B cell (primary cell): ENCODE results near the gene SERTAD3.

Experiments used
- CTCF ChIP-seq: fragments of 200-600 bp; IDR thresholded peaks from one replicate; pipeline ENCODE4 v1.8.0; 2022; ENCODE audit warnings: antibody characterized with exemption, mild to moderate bottlenecking
- EZH2 ChIP-seq: IDR thresholded peaks from 2 replicates; pipeline ENCODE4 v1.6.1; 2012; ENCODE audit warnings: borderline replicate concordance, low read depth, mild to moderate bottlenecking, moderate library complexity, low read length; ENCODE audit not compliant: insufficient read depth, poor library complexity, severe bottlenecking

- TF ChIP-seq EZH2: no peak
- no peak for TF ChIP-seq CTCF
Measured at GRCh38 chr19:40438284-40438683, 5.9 kb downstream of the SERTAD3 start.
